Measurements from ENCODE around the gene SYT4. TPM values are rescaled to one million over a fixed set of nuclear protein-coding genes. Genes with fewer than 3 reads are reported as not detected.
"Not testable (repeated sequence)": the region's sequence is repeated elsewhere in the genome, so short reads cannot be mapped to it uniquely, and the experiment has no call there.

Gene SYT4
- total RNA-seq, 1 experiment from 2014 or later = 3.4 TPM

GRCh38 chr18:43303376-43303775 lies 26.1 kb upstream of the SYT4 start:
- DNase-seq = no peak
- H3K27me3 Mint-ChIP-seq (ENCODE audit: low read depth) = no peaks in the 10 kb centered on the region
- H2BK12ac ChIP-seq (ENCODE audit: insufficient read length, low read depth, low read length) = no peak overlapping the region

DNA sequence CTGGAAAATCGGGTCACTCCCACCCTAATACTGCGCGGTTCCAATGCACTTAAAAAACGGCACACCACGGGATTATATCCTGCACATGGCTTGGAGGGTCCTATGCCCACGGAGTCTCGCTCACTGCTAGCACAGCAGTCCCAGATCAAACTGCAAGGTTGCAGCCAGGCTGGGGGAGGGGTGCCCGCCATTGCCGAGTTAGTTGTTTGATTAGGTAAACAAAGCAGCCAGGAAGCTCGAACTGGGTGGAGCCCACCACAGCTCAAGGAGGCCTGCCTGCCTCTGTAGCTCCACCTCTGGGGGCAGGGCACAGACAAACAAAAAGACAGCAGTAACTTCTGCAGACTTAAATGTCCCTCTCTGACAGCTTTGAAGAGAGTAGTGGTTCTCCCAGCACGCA lies 8.9 kb upstream of the SYT4 start:
- DNase-seq; H3K9me3 ChIP-seq (ENCODE audit: control insufficient read depth, low read depth, low read length); H3K27ac ChIP-seq (ENCODE audit: insufficient read length, low read depth, low read length); H3K27me3 ChIP-seq (ENCODE audit: insufficient read depth, low read length); H3K79me2 ChIP-seq (ENCODE audit: insufficient read depth, low read length); H2BK20ac ChIP-seq (ENCODE audit: low read depth, low read length, poor library complexity, severe bottlenecking); H3K9ac ChIP-seq (ENCODE audit: extremely low read depth, insufficient read length, low read length); H3K56ac ChIP-seq (ENCODE audit: insufficient read length, low read depth, low read length); H3K4ac ChIP-seq (ENCODE audit: low read depth, low read length); H3K27me3 Mint-ChIP-seq (ENCODE audit: low read depth); H3K79me1 ChIP-seq (ENCODE audit: insufficient read depth, low read depth, low read length, poor library complexity, severe bottlenecking); H3K4me2 ChIP-seq (ENCODE audit: insufficient read depth, insufficient read length, low read length); H4K91ac ChIP-seq (ENCODE audit: insufficient read length, low read depth, low read length); H2AK5ac ChIP-seq (ENCODE audit: insufficient read length, low read length); H3T11ph ChIP-seq (ENCODE audit: low read length); H2BK5ac ChIP-seq (ENCODE audit: insufficient read length, low read length); H3K4me1 Mint-ChIP-seq; H3K14ac ChIP-seq (ENCODE audit: insufficient read depth, low read length); H3K23me2 ChIP-seq (ENCODE audit: insufficient read length, low read depth, low read length, poor library complexity, severe bottlenecking); H2AFZ ChIP-seq (ENCODE audit: low read length); H2BK15ac ChIP-seq (ENCODE audit: low read depth, low read length); H3K23ac ChIP-seq (ENCODE audit: insufficient read length, low read depth, low read length); H4K5ac ChIP-seq (ENCODE audit: insufficient read length, low read depth, low read length); H4K20me1 ChIP-seq (ENCODE audit: control insufficient read depth, insufficient read depth, insufficient read length); H3K4me1 ChIP-seq (ENCODE audit: insufficient read depth, low read length); H3K27ac Mint-ChIP-seq; H4K8ac ChIP-seq (replicated peaks; ENCODE audit: insufficient read length, low read depth, low read length); H2BK12ac ChIP-seq (ENCODE audit: insufficient read length, low read depth, low read length); H3K18ac ChIP-seq (ENCODE audit: insufficient read length, low read depth, low read length); H2BK120ac ChIP-seq (ENCODE audit: low read depth, low read length, poor library complexity, severe bottlenecking); H3K4me3 Mint-ChIP-seq: not testable (repeated sequence)
- no CpG with 5 or more reads among the region's 11 CpGs for WGBS (ENCODE audit: extremely low coverage, insufficient read length, low lambda C conversion rate)
- Mint-ChIP-seq H3K9me3 (peaks cover 12 to 18% of the 10 kb centered on the region in 2 experiments), H3K36me3 (ENCODE audit: insufficient read depth in 1 of 3, low read depth in 3 of 3) (peaks cover 2 to 19% (median 10%) of the 10 kb centered on the region in 3 experiments; a peak in 5 of 7 replicates)

More at GRCh38 chr18:43303376-43303775, 26.1 kb upstream of the SYT4 start:
- Histone ChIP-seq H2BK15ac (ENCODE audit: low read depth, low read length) (no peak overlapping the region), H4K5ac (ENCODE audit: insufficient read length, low read depth, low read length) (no peak overlapping the region), H4K8ac (replicated peaks; ENCODE audit: insufficient read length, low read depth, low read length) (no peak overlapping the region), H2BK20ac (ENCODE audit: low read depth, low read length, poor library complexity, severe bottlenecking) (no peak overlapping the region), H3K4ac (ENCODE audit: low read depth, low read length) (no peak overlapping the region), H2BK5ac (ENCODE audit: insufficient read length, low read length) (no peak overlapping the region), H3K27me3 (ENCODE audit: insufficient read depth, low read length) (no peaks in the 10 kb centered on the region), H3K23ac (ENCODE audit: insufficient read length, low read depth, low read length) (no peak overlapping the region), H3K4me2 (ENCODE audit: insufficient read depth, insufficient read length, low read length) (no peak overlapping the region), H3K18ac (ENCODE audit: insufficient read length, low read depth, low read length) (no peak overlapping the region), H3K79me2 (ENCODE audit: insufficient read depth, low read length) (no peaks in the 10 kb centered on the region), H3K56ac (ENCODE audit: insufficient read length, low read depth, low read length) (no peak overlapping the region), H4K91ac (ENCODE audit: insufficient read length, low read depth, low read length) (no peak overlapping the region), H4K20me1 (ENCODE audit: control insufficient read depth, insufficient read depth, insufficient read length) (no peaks in the 10 kb centered on the region), H2AFZ (ENCODE audit: low read length) (no peak overlapping the region), H2BK120ac (ENCODE audit: low read depth, low read length, poor library complexity, severe bottlenecking) (no peak overlapping the region), H3K23me2 (ENCODE audit: insufficient read length, low read depth, low read length, poor library complexity, severe bottlenecking) (no peaks in the 10 kb centered on the region), H3K9me3 (ENCODE audit: control insufficient read depth, low read depth, low read length) (no peaks in the 10 kb centered on the region), H3K27ac (ENCODE audit: insufficient read length, low read depth, low read length) (no peak overlapping the region), H3K14ac (ENCODE audit: insufficient read depth, low read length) (no peak overlapping the region), H3K4me1 (ENCODE audit: insufficient read depth, low read length) (no peaks in the 10 kb centered on the region), H3K79me1 (ENCODE audit: insufficient read depth, low read depth, low read length, poor library complexity, severe bottlenecking) (no peaks in the 10 kb centered on the region), H2AK5ac (ENCODE audit: insufficient read length, low read length) (no peak overlapping the region), H3T11ph (ENCODE audit: low read length) (no peak overlapping the region), H3K9ac (ENCODE audit: extremely low read depth, insufficient read length, low read length) (no peak overlapping the region)
- Mint-ChIP-seq H3K4me3 (no peak overlapping the region), H3K9me3 (peaks cover 0 to 3% of the 10 kb centered on the region in 2 experiments; a peak in 1 of 5 replicates), H3K4me1 (no peaks in the 10 kb centered on the region), H3K36me3 (ENCODE audit: insufficient read depth in 1 of 3, low read depth in 3 of 3) (0 out of 7 replicates have a peak, but pooled peaks cover 0 to 4% (median 0%) of the 10 kb centered on the region in 3 experiments), H3K27ac (no peak overlapping the region)
- WGBS (ENCODE audit: extremely low coverage, insufficient read length, low lambda C conversion rate) = no CpG with 5 or more reads among the region's 2 CpGs
- no peak for TF ChIP-seq CTCF (conservative IDR thresholded peaks at IDR 0.05)
